Measurements from ENCODE around the gene OR52E4.

The OR52E4 gene

DNA sequence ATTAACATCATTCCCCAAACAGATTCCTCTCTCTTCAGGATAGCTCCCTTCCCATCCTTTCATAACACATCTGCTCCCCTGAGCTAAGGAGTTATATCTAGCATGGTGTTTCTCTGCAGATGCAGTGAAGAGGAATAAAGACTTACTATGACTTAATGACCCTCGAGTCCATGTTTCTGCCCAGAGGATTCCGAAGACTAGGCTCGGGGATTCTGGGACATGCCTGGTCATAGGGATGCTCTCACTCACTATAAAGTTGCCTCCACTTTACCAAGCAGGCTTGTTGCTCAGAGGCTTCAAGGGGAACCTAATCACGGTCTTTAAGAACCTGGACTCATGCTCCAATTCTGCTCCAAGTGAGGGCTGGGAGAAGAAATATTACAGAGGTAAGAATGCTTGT, at the start of gene OR52E4:
Gene OR52E4, plus strand, starts transcription at position 301 of the 400 bp plus-strand sequence. CDS start 3,664 bp downstream, outside the sequence.
- no peak for DNase-seq (ENCODE audit: low read depth)

DNA sequence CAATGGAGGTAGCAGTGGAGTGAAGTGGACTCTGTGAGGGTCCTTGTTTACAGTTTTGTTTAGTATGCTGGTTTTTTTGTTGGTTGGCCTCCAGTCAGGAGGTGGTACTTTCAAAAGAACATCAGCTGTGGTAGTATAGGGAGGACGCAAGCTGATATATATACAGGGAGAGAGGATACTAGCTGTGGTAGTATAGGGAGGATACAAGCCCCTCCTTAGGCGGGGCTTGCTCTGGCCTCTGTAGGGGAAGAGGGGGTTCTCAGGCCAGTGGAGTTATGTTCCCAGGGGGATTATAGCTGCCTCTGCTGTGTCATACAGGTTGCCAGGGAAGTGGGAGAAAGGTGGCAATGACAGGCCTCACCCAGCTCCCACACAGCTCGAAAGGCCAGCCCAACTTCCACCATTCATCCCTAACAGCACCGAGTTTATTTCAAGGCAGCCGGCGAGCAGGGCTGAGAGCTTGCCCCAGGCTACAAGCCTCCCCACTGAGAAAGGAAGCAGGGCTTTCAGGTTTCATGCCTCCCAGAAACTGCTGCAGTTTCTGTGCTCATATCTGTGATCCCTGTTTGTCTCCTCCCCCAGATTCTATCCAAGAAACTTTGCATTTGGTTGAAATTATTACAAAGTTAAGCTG, 49.1 kb upstream of the OR52E4 start:
- DNase-seq (ENCODE audit: low read depth), result no peak

DNA sequence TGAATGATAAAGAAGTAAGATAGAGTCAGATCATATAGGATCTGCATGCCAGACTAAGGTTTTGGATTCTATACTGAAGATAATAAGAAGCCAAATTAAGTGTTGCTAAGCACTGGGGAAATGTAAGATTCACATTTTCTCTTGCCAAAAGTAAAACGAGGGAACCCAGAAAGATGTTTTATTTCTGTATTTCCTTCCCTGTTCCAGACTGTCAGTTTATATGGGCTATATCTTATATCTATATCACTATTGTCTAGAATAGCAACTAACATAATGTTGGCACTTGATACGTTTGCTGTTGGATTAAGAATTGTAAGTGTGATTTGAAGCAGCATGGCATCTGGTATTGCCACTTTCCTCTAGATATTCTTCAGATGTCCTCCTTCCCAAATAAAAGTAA, 47.0 kb upstream of the OR52E4 start:
- no peak for DNase-seq (ENCODE audit: low read depth)

DNA sequence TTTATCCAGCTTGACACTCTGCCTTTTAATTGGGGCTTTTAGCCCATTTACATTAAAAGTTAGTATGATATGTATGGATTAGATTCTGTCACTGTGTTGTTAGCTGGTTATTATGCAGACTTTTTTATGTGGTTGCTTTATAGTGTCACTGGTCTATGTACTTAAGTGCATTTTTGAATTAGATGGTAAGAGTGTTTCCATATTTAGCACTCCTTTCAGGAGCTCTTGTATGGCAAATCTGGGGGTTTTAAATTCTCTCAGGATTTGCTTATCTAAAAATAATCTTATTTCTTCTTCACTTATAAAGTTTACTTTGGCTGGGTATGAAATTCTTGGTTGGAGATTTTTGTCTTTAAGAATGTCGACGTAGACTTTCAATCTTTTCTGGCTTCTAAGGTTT, 42.7 kb upstream of the OR52E4 start:
- no peak for DNase-seq (ENCODE audit: low read depth)

DNA sequence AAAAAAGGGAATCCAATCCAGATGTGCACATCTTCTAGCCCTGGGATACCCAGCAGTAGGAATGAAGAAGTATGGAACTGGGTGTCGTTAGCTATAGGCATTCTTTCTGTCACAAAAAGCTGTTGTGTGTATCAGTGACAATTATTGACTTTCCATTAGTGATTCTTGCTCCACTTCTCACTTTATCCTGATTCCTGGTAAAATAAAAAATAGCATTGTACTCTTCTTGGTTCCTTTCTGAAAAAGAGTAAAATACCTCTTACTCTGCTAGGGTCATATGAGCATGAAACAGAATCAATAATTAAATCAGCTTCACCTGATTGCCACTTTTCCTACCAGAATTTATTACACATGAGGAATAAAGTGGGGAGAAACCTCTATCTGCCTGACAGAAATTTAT, 38.6 kb upstream of the OR52E4 start, which contains the start of gene OR52E6:
Gene OR52E6, minus strand, starts transcription at position 101 of the 400 bp plus-strand sequence. Its CDS starts 0 bp downstream, at position 101.
- DNase-seq (ENCODE audit: low read depth), result no peak

DNA sequence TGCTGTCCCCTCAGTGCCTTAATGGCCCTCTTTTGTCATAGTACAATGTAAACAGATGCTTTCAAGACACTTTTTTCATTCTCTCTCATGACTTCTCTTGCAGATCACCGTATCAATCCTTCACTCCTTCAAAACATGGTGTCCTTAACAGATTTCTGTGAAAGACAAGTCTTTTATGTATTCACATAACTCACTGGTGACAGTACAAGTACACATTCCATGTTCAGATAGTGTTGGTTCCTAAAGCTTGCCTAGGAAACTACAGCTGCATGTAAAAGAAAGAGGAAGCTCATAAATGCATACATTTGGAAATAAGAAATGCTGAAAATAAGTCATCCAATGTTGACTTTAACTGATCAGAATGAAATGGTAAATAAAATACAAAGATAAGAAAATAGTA, 33.7 kb upstream of the OR52E4 start:
- DNase-seq (ENCODE audit: low read depth), result no peak

DNA sequence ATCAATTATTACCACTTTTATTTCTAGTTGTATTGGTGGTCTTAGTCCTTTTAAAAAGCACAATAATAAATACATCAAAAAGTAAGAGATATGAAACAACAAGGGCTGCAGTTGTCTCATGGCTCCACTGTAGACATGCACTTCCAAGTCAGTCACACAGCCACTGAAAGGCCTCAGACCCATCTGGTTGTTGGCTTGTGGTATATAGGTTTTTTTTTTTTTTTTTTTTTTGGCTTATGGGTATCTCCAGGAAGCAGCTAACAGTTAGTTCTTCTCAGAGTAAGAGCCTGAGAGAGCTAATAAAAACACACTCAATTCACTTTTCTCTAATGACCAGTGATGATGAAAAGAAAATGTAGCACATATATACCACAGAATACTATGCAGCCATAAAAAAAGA, 32.7 kb upstream of the OR52E4 start:
- DNase-seq (ENCODE audit: low read depth), result no peak

DNA sequence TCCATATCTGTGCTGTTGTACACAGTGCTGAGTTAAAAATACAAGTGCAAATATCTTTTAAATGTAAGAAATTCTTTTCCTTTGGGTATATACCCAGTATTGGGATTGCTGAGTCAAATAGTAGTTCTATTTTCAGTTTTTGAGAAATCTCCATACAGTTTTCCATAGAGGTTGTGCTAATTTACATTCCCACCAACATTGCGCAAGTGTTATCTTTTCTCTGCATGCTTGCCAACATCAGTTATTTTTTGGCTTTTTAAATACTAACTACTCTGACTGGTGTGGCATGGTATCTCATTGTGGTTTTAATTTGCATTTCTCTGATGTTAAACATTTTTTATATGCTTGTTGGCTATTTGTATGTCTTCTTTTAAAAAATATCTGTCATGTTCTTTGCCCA, 29.4 kb upstream of the OR52E4 start:
- no peak for DNase-seq (ENCODE audit: low read depth)

DNA sequence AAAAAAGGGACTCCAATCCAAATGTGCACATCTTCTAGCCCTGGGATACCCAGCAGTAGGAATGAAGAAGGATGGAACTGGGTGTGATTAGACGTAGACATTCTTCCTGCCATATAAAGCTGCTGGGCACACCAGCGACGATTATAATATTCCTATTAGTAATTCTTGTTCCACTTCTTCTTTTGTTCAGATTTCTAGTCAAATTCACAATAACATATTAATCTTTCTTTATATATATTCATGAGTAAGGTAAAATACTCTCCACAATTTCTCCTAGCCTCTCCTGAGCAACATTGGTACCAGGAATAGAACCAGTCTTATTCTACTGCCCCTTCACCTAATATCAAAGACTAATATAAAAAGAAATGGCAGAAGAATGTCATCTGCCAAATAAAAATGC, 22.8 kb upstream of the OR52E4 start, which contains the start of gene OR52E8:
Gene OR52E8, minus strand, starts transcription at position 101 of the 400 bp plus-strand sequence. Its CDS starts 0 bp downstream, at position 101.
- DNase-seq (ENCODE audit: low read depth), result no peak

DNA sequence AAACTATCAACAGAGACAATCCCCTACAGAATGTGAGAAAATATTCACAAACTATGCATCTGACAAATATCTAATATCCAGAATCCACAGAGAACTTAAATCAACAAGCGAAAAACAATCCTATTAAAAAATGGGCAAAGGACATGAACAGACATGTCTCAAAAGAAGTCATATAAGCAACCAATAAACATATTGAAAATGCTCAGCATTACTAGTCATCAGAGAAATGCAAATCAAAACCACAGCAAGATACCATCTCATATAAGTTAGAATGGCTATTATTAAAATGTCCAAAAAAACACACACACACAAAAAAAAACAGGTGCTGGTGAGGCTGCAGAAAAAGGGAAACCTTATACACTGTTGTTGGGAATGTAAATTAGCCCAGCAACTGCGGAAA, 14.6 kb upstream of the OR52E4 start:
- no peak for DNase-seq (ENCODE audit: low read depth)

DNA sequence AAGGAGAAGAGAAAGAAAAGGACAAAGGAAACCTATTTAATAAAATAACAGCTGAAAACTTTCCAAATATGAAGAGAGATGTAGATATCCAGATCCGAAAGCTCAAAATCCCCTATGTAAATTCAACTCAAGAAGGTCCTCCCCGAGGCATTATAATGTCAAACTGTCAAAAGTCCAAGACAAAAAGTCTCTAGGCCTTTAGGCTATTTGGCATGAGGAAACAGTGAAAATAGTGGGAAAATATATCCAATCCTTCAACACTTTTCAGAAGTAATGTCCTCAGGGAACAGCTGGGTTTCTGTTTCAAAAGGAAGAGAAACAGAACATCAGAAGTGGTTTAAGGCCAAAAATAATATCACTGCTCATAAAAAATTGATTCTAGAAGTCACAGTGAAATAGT, 1.9 kb upstream of the OR52E4 start:
- DNase-seq (ENCODE audit: low read depth), result no peak

DNA sequence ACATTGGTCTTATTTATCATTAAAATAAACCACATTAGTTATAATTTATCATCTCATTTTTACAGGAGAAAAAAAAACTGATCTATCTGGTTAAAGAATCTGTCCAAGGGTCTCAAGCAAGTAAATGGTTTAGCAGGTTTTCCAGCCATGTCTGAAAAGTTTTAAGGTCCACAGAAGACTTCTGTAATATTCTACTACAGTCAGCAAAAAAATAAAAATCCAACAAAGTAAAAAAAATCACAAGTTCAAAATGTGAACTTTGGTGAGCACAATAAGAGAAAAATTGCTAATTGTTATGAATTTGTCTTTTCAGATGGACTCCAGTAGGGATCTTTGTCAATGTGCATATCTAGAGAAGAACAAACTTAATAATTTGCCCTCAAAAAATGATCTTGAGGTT, 1.3 kb downstream of the OR52E4 start:
- no peak for DNase-seq (ENCODE audit: low read depth)

DNA sequence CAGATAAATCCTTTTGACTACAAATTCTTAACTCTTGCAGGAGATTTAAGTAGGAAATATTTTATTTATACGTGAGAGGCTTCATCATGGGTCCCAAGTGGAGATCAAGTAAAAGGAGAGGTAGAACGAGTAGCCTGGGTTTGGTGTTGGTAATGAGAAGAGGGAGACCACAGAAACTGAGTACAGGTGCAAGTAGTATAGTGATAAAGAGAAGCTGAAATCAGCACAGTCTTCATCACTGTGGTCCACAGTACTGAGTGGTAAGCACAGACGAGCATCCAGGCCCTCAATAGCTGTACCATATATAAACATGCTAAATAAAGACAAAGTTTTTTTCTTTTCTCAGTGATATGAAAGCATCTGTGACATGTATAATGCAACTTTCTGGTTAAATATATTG, 6.7 kb downstream of the OR52E4 start:
- no peak for DNase-seq (ENCODE audit: low read depth)

DNA sequence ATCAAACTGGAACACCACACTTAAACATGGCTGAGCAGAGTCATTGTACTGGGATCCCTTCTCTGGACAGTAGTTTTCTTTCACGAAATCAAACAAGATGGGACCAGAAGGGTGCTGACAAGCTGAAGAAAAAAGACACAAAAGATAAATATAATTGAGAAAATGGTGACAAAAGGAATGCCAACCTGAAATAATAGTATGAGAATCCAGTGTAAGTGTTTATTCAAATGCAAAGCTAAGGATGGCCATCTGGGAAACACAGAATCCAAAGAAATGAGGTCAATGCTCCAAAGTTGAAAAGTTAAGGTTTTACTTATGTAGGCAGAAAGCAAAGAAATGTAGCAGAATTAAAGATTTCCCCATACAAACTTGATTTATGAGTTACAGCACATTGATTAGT, 7.2 kb downstream of the OR52E4 start:
- no peak for DNase-seq (ENCODE audit: low read depth)

DNA sequence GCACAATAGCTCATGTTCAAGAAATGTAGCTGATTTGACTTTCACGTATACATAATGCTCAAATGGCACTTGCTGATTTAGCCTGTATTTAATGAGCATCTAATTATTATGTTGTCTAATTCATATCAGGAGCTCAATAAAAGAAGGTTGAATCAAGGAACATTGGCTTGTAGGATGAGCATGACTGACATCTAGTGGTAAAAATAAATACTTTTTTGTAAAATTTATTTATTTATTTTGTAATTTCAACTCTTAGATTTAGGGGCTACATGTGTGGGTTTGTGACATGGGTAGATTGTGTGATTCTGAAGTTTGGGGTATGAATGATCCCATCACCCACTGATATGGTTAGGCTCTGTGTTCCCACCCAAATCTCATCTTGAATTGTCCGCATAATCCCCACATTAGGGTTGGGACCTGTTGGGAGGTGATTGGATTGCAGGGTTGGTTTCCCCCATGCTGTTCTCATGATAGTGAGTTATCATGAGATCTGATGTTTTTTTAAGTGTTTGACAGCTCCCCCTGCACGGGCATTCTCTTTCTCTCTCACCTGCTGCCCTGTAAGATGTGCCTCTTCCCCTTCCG, 10.9 kb downstream of the OR52E4 start:
- DNase-seq (ENCODE audit: low read depth), result no peak

DNA sequence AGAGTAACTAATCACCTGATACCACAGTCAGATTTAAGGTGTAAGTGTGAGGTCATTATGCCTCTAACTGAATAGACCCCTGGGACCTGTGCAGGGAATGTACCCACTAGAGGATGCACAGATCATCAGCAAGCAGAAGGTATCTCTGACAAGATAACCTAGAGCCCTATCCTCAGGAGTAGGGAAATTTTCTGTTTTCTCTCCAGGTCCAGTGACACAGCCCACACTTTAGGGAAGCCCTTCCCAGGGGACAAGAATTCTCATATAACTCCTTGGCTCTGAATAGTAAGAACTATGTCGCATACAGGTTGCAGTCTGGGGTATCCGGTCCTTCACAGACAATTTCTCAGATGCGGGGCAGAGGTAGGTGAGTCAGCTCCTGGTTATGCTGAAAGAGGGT, 12.5 kb downstream of the OR52E4 start, which contains the start of gene OR52E5:
Gene OR52E5, plus strand, starts transcription at position 301 of the 400 bp plus-strand sequence. CDS start 7,569 bp downstream, outside the sequence.
- DNase-seq (ENCODE audit: low read depth), result no peak

DNA sequence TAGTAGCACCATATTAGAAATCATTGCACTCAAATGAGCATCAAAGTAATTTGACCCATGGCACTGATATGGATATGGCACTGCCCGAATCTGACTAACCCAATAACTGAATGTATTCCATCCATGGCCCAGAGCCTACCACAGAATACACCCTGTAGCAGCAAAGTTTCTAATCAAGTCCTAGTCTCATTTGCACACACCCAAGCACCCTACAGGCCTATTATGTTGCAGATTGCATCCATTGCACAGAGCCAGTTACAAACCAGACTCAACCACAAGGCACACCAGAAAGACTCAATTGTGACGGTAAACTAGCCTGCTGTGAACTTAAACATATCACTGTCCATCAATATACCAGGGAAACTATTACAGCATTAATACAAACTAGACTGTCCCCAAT, 19.1 kb downstream of the OR52E4 start:
- DNase-seq (ENCODE audit: low read depth), result no peak

DNA sequence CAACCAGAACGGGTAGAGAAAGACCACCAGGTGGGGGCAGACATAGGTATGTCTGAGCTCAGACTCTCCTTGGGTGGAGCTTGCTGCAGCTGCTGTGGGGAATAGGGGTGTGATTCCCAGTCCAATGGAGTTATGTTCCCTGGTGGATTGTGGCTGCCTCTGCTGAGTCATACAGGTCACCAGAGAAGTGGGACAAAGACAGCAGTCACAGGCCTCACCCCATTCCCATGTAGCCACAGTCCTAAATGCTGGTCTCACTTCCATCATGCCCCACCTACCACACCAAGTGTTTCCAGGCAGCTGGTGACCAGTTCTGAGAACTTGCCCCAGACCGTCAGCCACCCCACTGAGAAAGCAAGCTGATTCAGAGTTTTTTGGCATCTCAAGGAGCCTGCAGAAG, 30.1 kb downstream of the OR52E4 start:
- DNase-seq (ENCODE audit: low read depth), result no peak

DNA sequence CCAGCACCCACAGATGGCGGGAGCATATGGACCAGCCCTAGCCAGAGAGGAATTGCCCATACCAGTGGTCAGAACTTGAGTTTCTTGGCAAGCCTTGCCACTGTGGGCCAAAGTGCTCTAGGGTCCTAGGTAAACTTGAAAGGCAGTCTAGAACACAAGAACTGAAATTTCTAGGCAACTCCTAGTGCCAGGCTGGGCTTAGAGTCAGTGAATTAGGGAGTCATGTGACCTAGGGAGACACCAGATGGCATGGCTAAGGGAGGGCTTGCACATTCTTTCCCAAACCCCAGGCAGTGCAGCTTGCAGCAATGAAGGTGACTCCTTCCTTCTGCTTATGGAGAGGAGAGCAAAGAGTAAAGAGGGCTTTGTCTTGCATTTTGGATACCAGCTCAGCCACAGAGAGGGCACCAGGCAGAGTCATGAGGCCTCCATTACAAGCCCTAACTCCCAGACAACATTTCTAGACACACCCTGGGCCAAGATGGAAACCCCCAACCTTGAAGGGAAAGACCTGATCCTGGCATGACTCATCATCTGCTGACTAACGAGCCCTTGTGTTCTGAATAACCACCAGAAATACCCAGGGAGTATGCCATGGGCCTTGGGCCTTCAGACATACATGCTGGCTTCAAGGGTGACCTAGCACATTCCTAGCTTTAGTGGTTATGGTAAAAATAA, 42.5 kb downstream of the OR52E4 start:
- no peak for DNase-seq (ENCODE audit: low read depth)

DNA sequence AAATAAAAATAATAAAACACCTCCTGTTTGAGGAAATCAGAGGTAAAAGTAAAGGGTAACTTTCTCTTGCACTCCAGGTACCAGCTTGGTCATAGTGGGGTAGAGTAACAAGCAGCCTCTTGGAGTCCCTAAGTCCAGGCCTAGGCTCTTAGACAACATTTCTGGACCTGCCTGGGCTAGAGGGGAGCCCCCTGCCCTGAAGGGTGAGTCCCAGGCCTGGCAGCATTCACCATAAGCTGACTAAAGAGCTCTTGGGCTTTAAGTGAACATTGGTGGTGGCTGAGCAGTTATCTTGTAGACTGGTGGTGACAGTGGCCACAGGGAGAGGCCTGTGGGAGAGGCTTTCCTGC, 43.0 kb downstream of the OR52E4 start:
- DNase-seq (ENCODE audit: low read depth), result no peak

DNA sequence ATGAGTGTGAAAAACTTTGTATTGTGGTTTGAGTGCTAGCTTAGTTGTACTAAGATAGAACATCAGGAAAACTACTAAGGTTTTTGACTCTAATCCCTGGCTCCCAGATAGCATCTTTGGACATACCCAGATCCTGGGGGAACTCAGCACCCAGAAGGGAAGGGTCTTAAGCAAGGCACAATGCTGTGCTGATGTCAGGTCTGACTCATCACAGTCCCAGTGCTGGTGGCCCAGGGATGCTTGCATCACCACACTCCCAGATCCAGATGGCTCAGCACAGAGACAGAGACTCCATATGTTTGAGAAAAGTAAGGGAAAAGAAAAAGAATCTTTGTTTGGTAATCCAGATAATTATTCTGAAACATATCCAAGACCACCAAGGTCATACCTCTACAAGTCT, 43.4 kb downstream of the OR52E4 start:
- DNase-seq (ENCODE audit: low read depth), result no peak

DNA sequence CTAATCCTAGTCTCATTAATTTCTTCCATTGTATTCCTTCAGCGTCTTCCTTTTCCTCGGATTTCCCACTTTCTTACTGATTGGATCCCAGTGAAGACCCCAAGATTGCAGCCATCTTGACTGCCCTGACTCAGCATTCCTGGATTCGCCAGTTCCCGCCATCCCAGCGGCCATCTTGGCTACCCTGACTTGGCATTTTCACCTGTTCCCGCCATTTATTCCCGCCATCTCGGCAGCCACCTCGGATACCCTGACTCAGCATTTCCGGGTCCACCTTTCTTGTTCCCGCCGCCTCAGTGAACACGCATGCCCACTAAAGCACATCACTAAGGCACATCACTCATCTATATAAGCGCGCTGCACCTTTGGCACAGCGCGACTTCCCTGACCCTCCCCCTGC, 47.8 kb downstream of the OR52E4 start:
- no peak for DNase-seq (ENCODE audit: low read depth)

DNA sequence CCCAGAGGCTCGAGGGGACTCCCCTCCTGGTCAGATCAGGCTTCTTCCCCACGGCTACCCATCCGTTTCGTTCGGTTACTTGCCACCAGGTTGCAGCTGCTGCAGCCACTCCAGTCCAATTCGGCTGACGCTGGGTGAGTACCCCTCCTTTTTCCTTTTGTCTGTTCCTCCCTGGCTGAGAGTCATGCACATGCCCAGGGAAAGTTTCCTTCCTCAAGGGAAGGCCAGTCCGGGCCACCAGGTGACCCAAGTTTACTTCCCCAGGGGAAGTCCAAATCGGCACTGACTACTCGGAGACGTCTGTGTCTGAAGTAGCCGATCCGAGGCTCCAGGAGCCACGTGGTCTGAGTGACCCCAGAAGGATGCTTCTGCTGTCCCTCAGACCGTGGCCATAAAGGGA, 48.4 kb downstream of the OR52E4 start:
- no peak for DNase-seq (ENCODE audit: low read depth)
